ENCODE measurements around the gene NFAT5.

NFAT5 gene

DNA sequence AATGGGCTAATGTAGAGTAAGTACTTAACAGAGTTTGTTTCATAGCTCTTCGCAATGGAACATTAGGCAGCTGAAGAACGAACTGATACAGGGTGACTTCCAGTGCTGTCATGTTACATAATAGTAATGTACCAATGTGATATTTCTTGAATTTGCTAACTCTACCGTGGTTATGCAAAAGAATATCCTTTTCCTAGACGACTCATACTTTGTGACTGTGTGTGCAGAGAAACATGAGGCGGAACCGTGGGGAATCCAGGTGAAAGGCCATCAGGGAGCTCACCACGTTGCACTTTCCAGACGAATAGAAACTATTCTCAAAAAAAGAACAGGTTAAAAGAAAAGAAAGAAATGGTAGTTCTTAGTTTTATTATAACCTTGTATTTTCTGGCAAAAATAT lies 175.8 kb downstream of the NFAT5 start:
- TF ChIP-seq, protein P1, sequence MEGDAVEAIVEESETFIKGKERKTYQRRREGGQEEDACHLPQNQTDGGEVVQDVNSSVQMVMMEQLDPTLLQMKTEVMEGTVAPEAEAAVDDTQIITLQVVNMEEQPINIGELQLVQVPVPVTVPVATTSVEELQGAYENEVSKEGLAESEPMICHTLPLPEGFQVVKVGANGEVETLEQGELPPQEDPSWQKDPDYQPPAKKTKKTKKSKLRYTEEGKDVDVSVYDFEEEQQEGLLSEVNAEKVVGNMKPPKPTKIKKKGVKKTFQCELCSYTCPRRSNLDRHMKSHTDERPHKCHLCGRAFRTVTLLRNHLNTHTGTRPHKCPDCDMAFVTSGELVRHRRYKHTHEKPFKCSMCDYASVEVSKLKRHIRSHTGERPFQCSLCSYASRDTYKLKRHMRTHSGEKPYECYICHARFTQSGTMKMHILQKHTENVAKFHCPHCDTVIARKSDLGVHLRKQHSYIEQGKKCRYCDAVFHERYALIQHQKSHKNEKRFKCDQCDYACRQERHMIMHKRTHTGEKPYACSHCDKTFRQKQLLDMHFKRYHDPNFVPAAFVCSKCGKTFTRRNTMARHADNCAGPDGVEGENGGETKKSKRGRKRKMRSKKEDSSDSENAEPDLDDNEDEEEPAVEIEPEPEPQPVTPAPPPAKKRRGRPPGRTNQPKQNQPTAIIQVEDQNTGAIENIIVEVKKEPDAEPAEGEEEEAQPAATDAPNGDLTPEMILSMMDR (IDR thresholded peaks at IDR 0.05; ENCODE audit: borderline replicate concordance, extremely low read depth, low read length, poor library complexity, severe bottlenecking): no peak
- no peak for TF ChIP-seq EZH2 (IDR thresholded peaks at IDR 0.05; ENCODE audit: borderline replicate concordance, low read depth, low read length, severe bottlenecking)
- H3K36me3 ChIP-seq (ENCODE audit: insufficient read depth, low read length): peaks cover 67% of the 10 kb centered on the region
- no peak overlapping the region for H3K4me3 ChIP-seq (ENCODE audit: low read depth in 1 of 2, low read length in 2 of 2)
- no peak for DNase-seq
- H3K9ac ChIP-seq (ENCODE audit: low read depth, low read length): no peak overlapping the region
- H2AFZ ChIP-seq (ENCODE audit: low read depth, low read length): no peak overlapping the region
- H3K27ac ChIP-seq (ENCODE audit: low read length): no peak overlapping the region
- no peaks in the 10 kb centered on the region for H3K9me3 ChIP-seq (ENCODE audit: insufficient read depth, low read length, severe bottlenecking)
- H3K4me2 ChIP-seq (ENCODE audit: insufficient read depth, low read length): no peak overlapping the region
- H3K4me1 ChIP-seq (ENCODE audit: insufficient read depth, low read length): no peaks in the 10 kb centered on the region
- no peaks in the 10 kb centered on the region for H3K27me3 ChIP-seq (ENCODE audit: insufficient read depth, low read length, poor library complexity)
- 0 out of 2 replicates have a peak, but pooled peaks cover 6% of the 10 kb centered on the region for H3K79me2 ChIP-seq (ENCODE audit: insufficient read depth, low read length)
- no peak for ATAC-seq (ENCODE audit: insufficient read depth, low read depth)
- peaks cover 9% of the 10 kb centered on the region; the same call in 1 of the 2 replicates for H4K20me1 ChIP-seq (ENCODE audit: insufficient read depth, low read length)

DNA sequence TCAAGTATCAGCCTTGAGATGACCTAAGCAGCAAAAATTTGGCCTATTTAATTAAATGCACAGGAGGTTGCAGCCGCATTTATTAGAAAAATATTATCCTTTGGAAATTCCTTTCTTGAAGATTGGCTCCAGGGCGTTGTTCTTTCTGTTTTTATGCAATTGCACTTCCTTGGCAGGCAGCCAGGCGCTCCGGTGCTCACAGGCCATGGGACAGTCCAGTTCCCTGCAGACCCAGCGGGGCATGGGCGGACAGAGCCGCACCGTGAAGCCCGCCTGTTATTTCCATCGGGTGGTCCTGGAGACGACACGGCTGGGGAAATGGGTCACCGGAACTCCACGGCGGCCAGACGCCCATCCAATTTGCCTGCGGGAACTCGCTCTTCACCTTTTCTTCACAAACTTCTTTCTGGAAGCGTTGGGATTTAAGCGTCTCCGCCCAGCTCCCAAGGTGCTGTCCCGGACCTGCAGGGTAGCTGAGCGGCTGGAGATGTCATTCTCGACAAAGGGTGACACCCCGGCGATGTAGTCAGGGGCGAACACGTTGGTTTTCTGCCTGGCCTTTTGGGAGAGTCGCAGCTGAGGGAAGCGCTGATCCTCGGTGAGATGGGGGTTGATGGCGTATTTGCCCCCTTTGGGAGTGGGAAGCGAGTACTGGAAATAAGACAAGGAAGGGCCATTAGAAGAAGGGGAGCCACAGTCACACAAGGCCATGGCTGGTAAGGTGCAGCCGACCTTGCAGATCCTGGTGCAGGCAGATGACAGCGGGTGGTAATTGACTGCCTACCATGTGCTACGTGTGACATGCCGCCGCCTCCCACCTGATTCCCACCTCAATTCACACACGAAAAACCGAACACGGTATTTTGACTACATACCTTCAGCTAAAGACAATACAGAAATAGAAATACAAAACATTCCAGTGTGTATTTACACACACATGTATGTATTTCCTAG lies 176.5 kb downstream of the NFAT5 start:
- 0 out of 2 replicates have a peak, but pooled peaks cover 7% of the 10 kb centered on the region for H3K79me2 ChIP-seq (ENCODE audit: insufficient read depth, low read length)
- H3K9ac ChIP-seq (ENCODE audit: low read depth, low read length): no peak overlapping the region
- H4K20me1 ChIP-seq (ENCODE audit: insufficient read depth, low read length): peaks cover 10% of the 10 kb centered on the region; the same call in 1 of the 2 replicates
- H3K27ac ChIP-seq (ENCODE audit: low read length): no peak overlapping the region
- ATAC-seq (ENCODE audit: insufficient read depth, low read depth) (no peak), DNase-seq (no peak)
- peaks cover 73% of the 10 kb centered on the region for H3K36me3 ChIP-seq (ENCODE audit: insufficient read depth, low read length)
- no peak overlapping the region for H2AFZ ChIP-seq (ENCODE audit: low read depth, low read length)
- TF ChIP-seq, protein P1 (IDR thresholded peaks at IDR 0.05; ENCODE audit: borderline replicate concordance, extremely low read depth, low read length, poor library complexity, severe bottlenecking): no peak
- no peak for TF ChIP-seq EZH2 (IDR thresholded peaks at IDR 0.05; ENCODE audit: borderline replicate concordance, low read depth, low read length, severe bottlenecking)
- no peak overlapping the region for H3K4me3 ChIP-seq (ENCODE audit: low read depth in 1 of 2, low read length in 2 of 2)
- H3K27me3 ChIP-seq (ENCODE audit: insufficient read depth, low read length, poor library complexity): no peaks in the 10 kb centered on the region
- H3K4me1 ChIP-seq (ENCODE audit: insufficient read depth, low read length): no peaks in the 10 kb centered on the region
- H3K4me2 ChIP-seq (ENCODE audit: insufficient read depth, low read length): no peak overlapping the region
- no peaks in the 10 kb centered on the region for H3K9me3 ChIP-seq (ENCODE audit: insufficient read depth, low read length, severe bottlenecking)

DNA sequence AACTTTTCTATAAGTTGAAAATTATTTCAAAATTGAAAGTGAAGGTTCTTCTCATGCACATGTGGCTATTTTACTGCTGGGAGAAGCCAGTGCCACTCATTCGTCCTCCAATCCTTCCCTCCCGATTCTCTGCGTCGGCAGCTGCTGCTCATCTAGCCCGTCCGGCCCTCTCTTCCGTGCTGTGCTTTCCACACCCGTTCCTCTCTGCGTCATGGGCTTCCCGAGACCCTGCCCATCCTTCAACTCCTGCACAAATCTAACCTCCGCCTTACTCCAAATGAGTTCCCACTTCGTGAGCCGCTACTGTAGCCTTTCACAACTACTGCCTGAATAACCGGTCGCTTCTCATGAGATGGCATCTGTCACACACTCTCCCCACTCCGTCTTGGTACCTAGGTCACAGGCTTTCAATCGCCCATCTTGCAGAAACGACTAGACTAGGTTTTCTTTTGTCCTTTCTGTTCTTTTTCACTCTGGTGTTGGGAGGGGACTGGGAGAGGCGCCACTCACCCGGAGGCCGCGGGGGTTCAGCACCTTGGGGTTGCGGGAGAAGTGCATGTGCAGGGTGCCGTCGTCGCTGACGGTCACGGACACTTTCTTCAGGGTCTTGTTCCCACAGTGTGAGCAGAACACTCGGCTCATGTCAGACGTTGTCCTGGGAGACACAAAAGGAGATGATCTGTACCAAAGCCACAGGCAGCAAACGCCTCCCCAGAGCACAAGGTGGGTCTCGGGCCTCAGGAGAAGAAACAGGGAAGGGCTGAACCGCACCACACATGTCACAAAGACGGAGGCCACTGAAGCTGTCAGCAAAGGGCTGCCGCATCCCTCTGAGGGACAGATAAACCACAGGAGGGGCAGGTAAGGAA lies 178.8 kb downstream of the NFAT5 start:
- no peaks in the 10 kb centered on the region for H3K4me1 ChIP-seq (ENCODE audit: insufficient read depth, low read length)
- no peak for DNase-seq
- H3K4me3 ChIP-seq (ENCODE audit: low read depth in 1 of 2, low read length in 2 of 2): no peak overlapping the region
- H4K20me1 ChIP-seq (ENCODE audit: insufficient read depth, low read length): peaks cover 10% of the 10 kb centered on the region; the same call in 1 of the 2 replicates
- no peak overlapping the region for H3K4me2 ChIP-seq (ENCODE audit: insufficient read depth, low read length)
- no peaks in the 10 kb centered on the region for H3K27me3 ChIP-seq (ENCODE audit: insufficient read depth, low read length, poor library complexity)
- peaks cover 95% of the 10 kb centered on the region for H3K36me3 ChIP-seq (ENCODE audit: insufficient read depth, low read length)
- H3K27ac ChIP-seq (ENCODE audit: low read length): no peak overlapping the region
- TF ChIP-seq, protein P1 (IDR thresholded peaks at IDR 0.05; ENCODE audit: borderline replicate concordance, extremely low read depth, low read length, poor library complexity, severe bottlenecking): no peak
- no peak for TF ChIP-seq EZH2 (IDR thresholded peaks at IDR 0.05; ENCODE audit: borderline replicate concordance, low read depth, low read length, severe bottlenecking)
- no peak overlapping the region for H3K9ac ChIP-seq (ENCODE audit: low read depth, low read length)
- no peaks in the 10 kb centered on the region for H3K9me3 ChIP-seq (ENCODE audit: insufficient read depth, low read length, severe bottlenecking)
- no peak overlapping the region for H2AFZ ChIP-seq (ENCODE audit: low read depth, low read length)
- ATAC-seq (ENCODE audit: insufficient read depth, low read depth): no peak
- 0 out of 2 replicates have a peak, but pooled peaks cover 7% of the 10 kb centered on the region for H3K79me2 ChIP-seq (ENCODE audit: insufficient read depth, low read length)

Measured in DND-41 (cell line).